T-helper 1 cell treated with Interleukin-12 subunit alpha and Interleukin-12 subunit beta and Interleukin-4 antibody, amounts not matched to agents 30 ng/mL and 1 ng/mL, for 36 hours (primary cell): ENCODE data around the gene GPX7. TPM values are rescaled to one million over a fixed set of nuclear protein-coding genes. Genes with fewer than 3 reads are reported as not detected.
"Not testable (repeated sequence)": the region's sequence is repeated elsewhere in the genome, so short reads cannot be mapped to it uniquely, and the experiment has no call there.

Source experiments
- intact Hi-C: fragments of 100-400 bp; cut with micrococcal nuclease; formaldehyde crosslinking; loops from one replicate; pipeline ENCODE4 v1.15.1; 2024
- total RNA-seq: library from RNA; stranded (reverse); gene quantifications from 2 replicates; pipeline ENCODE4 v1.2.3, GENCODE V29; 2022

Gene GPX7
- total RNA-seq: 31.6 and 32.9 TPM in 2 replicates

- intact Hi-C loops: loop anchor here (1.0 kb wide), 2 partner anchors 50 to 198 kb away; partner anchors contain the start of genes ORC1 and PRPF38A
Measured at GRCh38 chr1:52601991-52602855, at the start of gene GPX7. TSS of gene GPX7 (plus strand) at chr1:52602371. CDS start at chr1:52602410, 39 bp downstream.

- intact Hi-C loops: loop anchor here (1.0 to 10.0 kb wide), 19 partner anchors 18 to 1502 kb away; partner anchors contain the start of genes BTF3L4, CC2D1B, CPT2 and EPS15
Measured at GRCh38 chr1:52552505-52553361, 49.4 kb upstream of the GPX7 start, which contains the start of gene TUT4. TSS of gene TUT4 (minus strand) at chr1:52553092. CDS start at chr1:52526280, 26,812 bp downstream.

GRCh38 chr1:52553362-52554266 is 48.6 kb upstream of the GPX7 start:
- intact Hi-C loops: loop anchor here (1.0 to 10.0 kb wide), 11 partner anchors 17 to 1501 kb away; partner anchors contain the start of genes BTF3L4, CPT2, EPS15 and KTI12

GRCh38 chr1:52554267-52554640 is 47.9 kb upstream of the GPX7 start:
- intact Hi-C loops: loop anchor here (5.0 to 10.0 kb wide), 3 partner anchors 412 to 1501 kb away; partner anchors contain the start of genes EPS15, TCEANC2, TMEM59 and ZFYVE9

- intact Hi-C loops: loop anchor here (5.0 to 10.0 kb wide), 3 partner anchors 412 to 1500 kb away; partner anchors contain the start of genes EPS15, TCEANC2, TMEM59 and ZFYVE9
Measured at GRCh38 chr1:52554756-52555155, 47.4 kb upstream of the GPX7 start.

GRCh38 chr1:52556641-52557360 is 45.4 kb upstream of the GPX7 start:
- intact Hi-C loops: loop anchor here (10.0 kb wide), 1 partner anchor 1498 kb away; the partner anchor contains the start of genes TCEANC2 and TMEM59

GRCh38 chr1:52558941-52559340 is 43.2 kb upstream of the GPX7 start:
- intact Hi-C loops: loop anchor here (10.0 kb wide), 1 partner anchor 1496 kb away; the partner anchor contains the start of genes TCEANC2 and TMEM59

- intact Hi-C loops: loop anchor here (10.0 kb wide), 1 partner anchor 1495 kb away; the partner anchor contains the start of genes TCEANC2 and TMEM59
Measured at GRCh38 chr1:52559875-52560274, 42.3 kb upstream of the GPX7 start.

GRCh38 chr1:52562766-52563165 is 39.4 kb upstream of the GPX7 start:
- intact Hi-C loops: no loop called here

- intact Hi-C loops: no loop called here
Measured at GRCh38 chr1:52567943-52568342, 34.2 kb upstream of the GPX7 start.

- intact Hi-C loops: loop anchor here (2.0 kb wide), 1 partner anchor 17 kb away; the partner anchor contains the start of gene TUT4
Measured at GRCh38 chr1:52569449-52570210, 32.5 kb upstream of the GPX7 start.

GRCh38 chr1:52571783-52572182 is 30.4 kb upstream of the GPX7 start:
- intact Hi-C loops: loop anchor here (2.0 kb wide), 1 partner anchor 19 kb away; the partner anchor contains the start of gene TUT4

- intact Hi-C loops: no loop called here
Measured at GRCh38 chr1:52572387-52572786, 29.8 kb upstream of the GPX7 start.

GRCh38 chr1:52574594-52574993 is 27.6 kb upstream of the GPX7 start:
- intact Hi-C loops: no loop called here

- intact Hi-C loops: no loop called here
Measured at GRCh38 chr1:52576074-52576473, 26.1 kb upstream of the GPX7 start.

- intact Hi-C loops: not testable (repeated sequence)
Measured at GRCh38 chr1:52578066-52578465, 24.1 kb upstream of the GPX7 start.

- intact Hi-C loops: no loop called here
Measured at GRCh38 chr1:52579415-52579814, 22.8 kb upstream of the GPX7 start.

GRCh38 chr1:52580283-52580682 is 21.9 kb upstream of the GPX7 start:
- intact Hi-C loops: no loop called here
